Glutamatergic neuron (in vitro differentiated cells): ENCODE measurements around the gene GMCL1. TPM values are rescaled to one million over a fixed set of nuclear protein-coding genes. Genes with fewer than 3 reads are reported as not detected.

Experiments
- DNase-seq: peaks from one replicate; pipeline ENCODE4 v3.0.0; 2022
- H3K27ac Mint-ChIP-seq: one replicate; pipeline ENCODE4 v1.8.0; 2020; ENCODE audit warnings: mild to moderate bottlenecking, mixed read lengths, inconsistent platforms; ENCODE audit not compliant: unreplicated experiment
- H3K27me3 Mint-ChIP-seq: one replicate; pipeline ENCODE4 v1.8.0; 2020; ENCODE audit warnings: mild to moderate bottlenecking, moderate library complexity, mixed read lengths, inconsistent platforms; ENCODE audit not compliant: unreplicated experiment
- H3K36me3 Mint-ChIP-seq: one replicate; pipeline ENCODE4 v1.8.0; 2020; ENCODE audit warnings: mild to moderate bottlenecking, mixed read lengths, inconsistent platforms; ENCODE audit not compliant: unreplicated experiment
- H3K4me1 Mint-ChIP-seq: one replicate; pipeline ENCODE4 v1.8.0; 2020; ENCODE audit warnings: mild to moderate bottlenecking, low read depth, mixed read lengths, inconsistent platforms; ENCODE audit not compliant: unreplicated experiment
- H3K4me3 Mint-ChIP-seq: one replicate; pipeline ENCODE4 v1.8.0; 2020; ENCODE audit warnings: mild to moderate bottlenecking, mixed read lengths, inconsistent platforms; ENCODE audit not compliant: unreplicated experiment
- H3K9me3 Mint-ChIP-seq: one replicate; pipeline ENCODE4 v1.8.0; 2020; ENCODE audit warnings: mild to moderate bottlenecking, moderate library complexity, mixed read lengths, inconsistent platforms; ENCODE audit not compliant: unreplicated experiment
- total RNA-seq: library from RNA; stranded (reverse); fragmentation: NEBNext Ultra II Directional; extraction: Animal tissue kit (Norgen Biotek cat#: 25700); gene quantifications from one replicate; pipeline ENCODE4 v1.2.1, GENCODE V29; 2021; ENCODE audit not compliant: unreplicated experiment
- TF ChIP-seq, protein P1 (sequence below): fragments of 200-600 bp; sonication (generic); IDR thresholded peaks from one replicate; pipeline ENCODE4 v1.5.0; 2021; ENCODE audit not compliant: partially characterized antibody, unreplicated experiment

The GMCL1 gene
- total RNA-seq, 1 donor from 2014 or later = 11.6 TPM

GRCh38 chr2:69914950-69915945, 85.8 kb downstream of the GMCL1 start, which contains the start of gene MXD1:
TSS of gene MXD1 (plus strand) at chr2:69915109. CDS start at chr2:69915331, 222 bp downstream.
- Mint-ChIP-seq H3K27ac (peak within 1 kb of the TSS; percentile 95), H3K4me1 (no peaks in the 10 kb centered on the region), H3K4me3 (peak within 1 kb of the TSS; percentile 85), H3K36me3 (no peaks in the 10 kb centered on the region), H3K27me3 (peaks cover 5% of the 10 kb centered on the region), H3K9me3 (peaks cover 5% of the 10 kb centered on the region)
- peak; percentile 99 for DNase-seq
- TF ChIP-seq, protein P1, sequence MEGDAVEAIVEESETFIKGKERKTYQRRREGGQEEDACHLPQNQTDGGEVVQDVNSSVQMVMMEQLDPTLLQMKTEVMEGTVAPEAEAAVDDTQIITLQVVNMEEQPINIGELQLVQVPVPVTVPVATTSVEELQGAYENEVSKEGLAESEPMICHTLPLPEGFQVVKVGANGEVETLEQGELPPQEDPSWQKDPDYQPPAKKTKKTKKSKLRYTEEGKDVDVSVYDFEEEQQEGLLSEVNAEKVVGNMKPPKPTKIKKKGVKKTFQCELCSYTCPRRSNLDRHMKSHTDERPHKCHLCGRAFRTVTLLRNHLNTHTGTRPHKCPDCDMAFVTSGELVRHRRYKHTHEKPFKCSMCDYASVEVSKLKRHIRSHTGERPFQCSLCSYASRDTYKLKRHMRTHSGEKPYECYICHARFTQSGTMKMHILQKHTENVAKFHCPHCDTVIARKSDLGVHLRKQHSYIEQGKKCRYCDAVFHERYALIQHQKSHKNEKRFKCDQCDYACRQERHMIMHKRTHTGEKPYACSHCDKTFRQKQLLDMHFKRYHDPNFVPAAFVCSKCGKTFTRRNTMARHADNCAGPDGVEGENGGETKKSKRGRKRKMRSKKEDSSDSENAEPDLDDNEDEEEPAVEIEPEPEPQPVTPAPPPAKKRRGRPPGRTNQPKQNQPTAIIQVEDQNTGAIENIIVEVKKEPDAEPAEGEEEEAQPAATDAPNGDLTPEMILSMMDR = no peak

DNA sequence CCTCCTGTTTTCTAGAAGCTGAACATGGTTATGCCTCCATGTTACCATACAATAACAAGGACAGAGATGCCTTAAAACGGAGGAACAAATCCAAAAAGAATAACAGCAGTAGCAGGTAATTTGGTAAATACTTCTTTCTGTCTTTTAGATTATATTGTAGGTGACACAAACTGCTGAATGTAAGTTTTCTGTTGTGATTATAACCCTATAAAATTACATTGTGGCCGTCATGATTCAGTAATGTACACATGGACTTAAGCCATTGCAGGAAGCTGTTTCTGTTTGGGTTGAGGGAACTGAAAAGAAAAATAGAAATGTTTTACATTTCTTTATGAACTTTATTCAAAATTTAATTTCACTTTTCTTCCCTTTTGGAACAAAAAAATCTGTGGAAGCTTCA, 86.6 kb downstream of the GMCL1 start:
- Mint-ChIP-seq H3K4me1 (no peaks in the 10 kb centered on the region), H3K27me3 (peaks cover 5% of the 10 kb centered on the region), H3K9me3 (peaks cover 5% of the 10 kb centered on the region), H3K4me3 (peak overlapping the region; percentile 76), H3K36me3 (no peaks in the 10 kb centered on the region), H3K27ac (no peak overlapping the region)
- TF ChIP-seq, protein P1 = no peak
- no peak for DNase-seq

DNA sequence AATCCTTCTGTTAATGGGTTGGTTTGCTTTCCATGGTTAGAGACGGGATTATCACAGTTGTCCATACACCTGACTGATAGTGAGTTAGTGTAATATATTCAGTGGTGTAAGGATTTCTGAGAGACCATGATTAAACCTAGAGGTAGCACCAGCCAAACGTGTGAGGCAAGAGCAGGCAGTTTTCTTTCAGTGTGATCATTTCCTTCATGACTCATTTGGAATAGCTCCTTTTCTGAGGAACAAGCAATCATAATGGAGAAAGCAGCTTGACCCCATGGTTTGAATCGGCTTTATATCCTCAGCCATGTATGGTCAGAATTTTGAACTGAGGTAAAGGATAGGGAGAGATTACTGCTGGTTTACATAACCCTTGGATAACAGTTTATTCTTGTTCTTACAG, 88.4 kb downstream of the GMCL1 start:
- Mint-ChIP-seq H3K27me3 (peaks cover 5% of the 10 kb centered on the region), H3K27ac (no peak overlapping the region), H3K36me3 (no peaks in the 10 kb centered on the region), H3K9me3 (peaks cover 5% of the 10 kb centered on the region), H3K4me1 (no peaks in the 10 kb centered on the region), H3K4me3 (no peak overlapping the region)
- DNase-seq = no peak
- TF ChIP-seq, protein P1 = no peak

DNA sequence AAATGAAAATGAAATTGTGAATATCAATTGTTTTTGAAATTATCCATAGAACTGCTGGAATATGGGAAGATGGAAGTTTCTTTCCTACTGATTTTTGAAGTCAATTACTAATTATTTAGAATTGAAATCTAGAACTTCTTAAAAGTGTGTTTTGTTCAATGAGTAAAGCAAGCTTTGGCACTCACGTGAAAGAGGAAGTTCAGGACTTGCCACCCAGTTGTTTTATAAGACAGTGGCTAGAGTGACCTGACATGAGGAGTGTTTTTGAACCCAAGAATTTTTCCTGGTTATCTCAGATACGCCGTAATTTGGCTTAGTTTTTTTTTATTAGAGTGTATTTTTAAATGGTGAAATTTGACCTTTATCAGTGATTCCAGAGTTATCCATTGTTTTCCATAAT, 88.9 kb downstream of the GMCL1 start:
- TF ChIP-seq, protein P1 = no peak
- H3K4me1 Mint-ChIP-seq = no peaks in the 10 kb centered on the region
- H3K36me3 Mint-ChIP-seq = no peaks in the 10 kb centered on the region
- H3K27me3 Mint-ChIP-seq = peaks cover 5% of the 10 kb centered on the region
- no peak overlapping the region for H3K27ac Mint-ChIP-seq
- H3K9me3 Mint-ChIP-seq = peaks cover 5% of the 10 kb centered on the region
- no peak overlapping the region for H3K4me3 Mint-ChIP-seq
- no peak for DNase-seq

DNA sequence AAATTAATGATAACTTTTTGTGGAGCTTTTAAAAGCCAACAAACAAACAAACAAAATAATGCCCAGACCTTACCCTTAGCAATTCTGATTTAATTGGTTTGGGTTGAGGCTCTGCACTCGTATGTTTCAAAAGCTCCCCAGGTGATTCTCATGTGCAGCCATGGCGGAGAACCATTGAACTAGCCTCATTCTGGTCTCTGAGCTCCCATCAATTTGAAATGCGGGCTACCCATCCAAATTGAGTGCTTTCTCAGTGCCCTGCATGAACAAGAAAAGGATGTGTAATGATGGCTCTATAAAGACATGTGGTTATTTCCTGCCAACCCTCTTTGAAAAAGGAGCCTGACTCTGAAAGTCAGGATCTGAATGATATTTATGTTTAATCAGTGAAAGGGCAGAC, 93.7 kb downstream of the GMCL1 start:
- Mint-ChIP-seq H3K9me3 (no peaks in the 10 kb centered on the region), H3K27me3 (no peaks in the 10 kb centered on the region), H3K27ac (no peak overlapping the region), H3K4me3 (no peak overlapping the region), H3K36me3 (no peaks in the 10 kb centered on the region), H3K4me1 (no peaks in the 10 kb centered on the region)
- TF ChIP-seq, protein P1 = no peak
- DNase-seq = no peak
